ENCODE measurements around the gene DKK3. TPM values are rescaled to one million over a fixed set of nuclear protein-coding genes. Genes with fewer than 3 reads are reported as not detected.

DKK3 gene
- total RNA-seq, 1 donor from 2014 or later = 204 TPM

- TF ChIP-seq CTCF (IDR thresholded peaks at IDR 0.05; ENCODE audit: insufficient read depth, low read length, poor library complexity, severe bottlenecking) = no peak
- Histone ChIP-seq H3K4me3 (ENCODE audit: low read depth, low read length) (no peak overlapping the region), H3K27me3 (ENCODE audit: control insufficient read depth, insufficient read depth, low read length) (no peaks in the 10 kb centered on the region), H3K36me3 (ENCODE audit: control insufficient read depth, insufficient read depth, low read length) (no peaks in the 10 kb centered on the region)
- DNase-seq (ENCODE audit: low read depth) = no peak
These were observed 48.8 kb downstream of the DKK3 start for GRCh38 chr11:11959601-11960000.

- Histone ChIP-seq H3K4me3 (ENCODE audit: low read depth, low read length) (no peak overlapping the region), H3K36me3 (ENCODE audit: control insufficient read depth, insufficient read depth, low read length) (no peaks in the 10 kb centered on the region), H3K27me3 (ENCODE audit: control insufficient read depth, insufficient read depth, low read length) (no peaks in the 10 kb centered on the region)
- DNase-seq (ENCODE audit: low read depth) = no peak
- no peak for TF ChIP-seq CTCF (IDR thresholded peaks at IDR 0.05; ENCODE audit: insufficient read depth, low read length, poor library complexity, severe bottlenecking)
These were observed 49.8 kb downstream of the DKK3 start for GRCh38 chr11:11958403-11959231.

- no peak for TF ChIP-seq CTCF (IDR thresholded peaks at IDR 0.05; ENCODE audit: insufficient read depth, low read length, poor library complexity, severe bottlenecking)
- Histone ChIP-seq H3K4me3 (ENCODE audit: low read depth, low read length) (no peak overlapping the region), H3K36me3 (ENCODE audit: control insufficient read depth, insufficient read depth, low read length) (no peaks in the 10 kb centered on the region), H3K27me3 (ENCODE audit: control insufficient read depth, insufficient read depth, low read length) (no peaks in the 10 kb centered on the region)
- DNase-seq (ENCODE audit: low read depth) = no peak
These were observed 52.4 kb downstream of the DKK3 start for GRCh38 chr11:11956006-11956405.

- TF ChIP-seq CTCF (IDR thresholded peaks at IDR 0.05; ENCODE audit: insufficient read depth, low read length, poor library complexity, severe bottlenecking) = no peak
- no peak for DNase-seq (ENCODE audit: low read depth)
- no peak overlapping the region for H3K4me3 ChIP-seq (ENCODE audit: low read depth, low read length)
- no peaks in the 10 kb centered on the region for H3K27me3 ChIP-seq (ENCODE audit: control insufficient read depth, insufficient read depth, low read length)
- H3K36me3 ChIP-seq (ENCODE audit: control insufficient read depth, insufficient read depth, low read length) = no peaks in the 10 kb centered on the region
These were observed 56.4 kb downstream of the DKK3 start for GRCh38 chr11:11952036-11952435.

GRCh38 chr11:11949482-11949881 lies 58.9 kb downstream of the DKK3 start:
- H3K27me3 ChIP-seq (ENCODE audit: control insufficient read depth, insufficient read depth, low read length) = no peaks in the 10 kb centered on the region
- H3K4me3 ChIP-seq (ENCODE audit: low read depth, low read length) = no peak overlapping the region
- H3K36me3 ChIP-seq (ENCODE audit: control insufficient read depth, insufficient read depth, low read length) = no peaks in the 10 kb centered on the region
- TF ChIP-seq CTCF (IDR thresholded peaks at IDR 0.05; ENCODE audit: insufficient read depth, low read length, poor library complexity, severe bottlenecking) = no peak
- DNase-seq (ENCODE audit: low read depth) = no peak
